Fibroblast of lung (primary cell): ENCODE results near the gene OR4D10. TPM values are rescaled to one million over a fixed set of nuclear protein-coding genes. Genes with fewer than 3 reads are reported as not detected.

Experiments
- DNase-seq, 2 donors: peaks; one replicate each; pipeline versions ENCODE4 v3.0.0 to v3.0.0-alpha.2; 2010; ENCODE audit warnings: low read depth in 2 of 2
- H2AFZ ChIP-seq: 2 replicates; pipeline ENCODE4 v1.5.1; 2012; ENCODE audit warnings: low read length, control low read depth, inconsistent platforms
- H3K27ac ChIP-seq: 2 replicates; pipeline ENCODE4 v1.5.1; 2011; ENCODE audit warnings: low read length, control low read depth; ENCODE audit not compliant: insufficient read depth
- H3K27me3 ChIP-seq: 2 replicates; pipeline ENCODE4 v1.5.1; 2011; ENCODE audit warnings: mild to moderate bottlenecking, low read length; ENCODE audit not compliant: control insufficient read depth, insufficient read depth
- H3K36me3 ChIP-seq: 2 replicates; pipeline ENCODE4 v1.5.1; 2011; ENCODE audit warnings: low read length; ENCODE audit not compliant: control insufficient read depth, insufficient read depth
- H3K4me1 ChIP-seq: 2 replicates; pipeline ENCODE4 v1.5.1; 2011; ENCODE audit warnings: low read length; ENCODE audit not compliant: control insufficient read depth, insufficient read depth; ENCODE audit errors: extremely low read depth
- H3K4me2 ChIP-seq: 2 replicates; pipeline ENCODE4 v1.5.1; 2011; ENCODE audit warnings: low read length, control low read depth; ENCODE audit not compliant: insufficient read depth; ENCODE audit errors: extremely low read depth
- H3K4me3 ChIP-seq, 4 experiments: fragments of 200-600 bp in 1 of 4; sonication (generic) in 1 of 4; replicated peaks in 1 of 4; 2 replicates each; pipeline ENCODE4 v1.5.1; 2011 to 2016; ENCODE audit warnings: low read length in 4 of 4, low read depth in 3 of 4, mild to moderate bottlenecking in 3 of 4, control low read depth in 2 of 4, inconsistent platforms in 1 of 4, mixed read lengths in 1 of 4; ENCODE audit not compliant: insufficient read depth in 1 of 4; ENCODE audit errors: control extremely low read depth in 1 of 4
- H3K79me2 ChIP-seq: 2 replicates; pipeline ENCODE4 v1.5.1; 2012; ENCODE audit warnings: mild to moderate bottlenecking, low read length, inconsistent platforms; ENCODE audit not compliant: control insufficient read depth, insufficient read depth
- H3K9ac ChIP-seq: 2 replicates; pipeline ENCODE4 v1.5.1; 2011; ENCODE audit warnings: mild to moderate bottlenecking, low read length, control low read depth; ENCODE audit not compliant: insufficient read depth
- H3K9me3 ChIP-seq: 2 replicates; pipeline ENCODE4 v1.5.1; 2012; ENCODE audit warnings: low read depth, low read length; ENCODE audit not compliant: control insufficient read depth, insufficient read depth
- H4K20me1 ChIP-seq: 2 replicates; pipeline ENCODE4 v1.5.1; 2011; ENCODE audit warnings: low read length; ENCODE audit not compliant: control insufficient read depth, insufficient read depth; ENCODE audit errors: extremely low read depth
- CTCF ChIP-seq, 2 donors: IDR thresholded peaks in 1 of 2; conservative IDR thresholded peaks in 1 of 2; 1 replicate in 1 of 2; 2 replicates in 1 of 2; pipeline ENCODE4 v1.5.1; 2011 to 2012; ENCODE audit warnings: low read length in 2 of 2, control low read depth in 1 of 2, inconsistent platforms in 1 of 2, low read depth in 1 of 2, mild to moderate bottlenecking in 1 of 2
- EZH2 ChIP-seq: IDR thresholded peaks from 2 replicates; pipeline ENCODE4 v1.5.1; 2012; ENCODE audit warnings: low read length, control low read depth, mild to moderate bottlenecking; ENCODE audit errors: missing control alignments
- polyA plus RNA-seq, 2 donors: library from polyadenylated mRNA; depleted of rRNA in 1 of 2; stranded (reverse) in 1 of 2; unstranded in 1 of 2; fragments of >200 nt; gene quantifications; 2 replicates each; pipeline ENCODE4 v1.2.1, GENCODE V29; 2011 to 2012; ENCODE audit warnings: missing spikeins in 1 of 2
- total RNA-seq: library from RNA; depleted of rRNA; stranded (reverse); fragments of >200 nt; gene quantifications from 2 replicates; pipeline ENCODE4 v1.2.1, GENCODE V29; 2014

OR4D10 gene
- total and polyA plus RNA-seq, 2 donors (not counting 1 experiment from before 2014, with no cell fraction given): not detected

GRCh38 chr11:59448484-59448883 is 24.6 kb upstream of the OR4D10 start:
- Histone ChIP-seq H3K4me3 (no peak overlapping the region), H4K20me1 (no peaks in the 10 kb centered on the region), H3K9ac (no peak overlapping the region), H3K4me2 (no peak overlapping the region), H3K9me3 (no peaks in the 10 kb centered on the region), H2AFZ (no peak overlapping the region), H3K27me3 (no peaks in the 10 kb centered on the region), H3K36me3 (no peaks in the 10 kb centered on the region), H3K27ac (no peak overlapping the region), H3K4me1 (no peaks in the 10 kb centered on the region), H3K79me2 (no peaks in the 10 kb centered on the region)
- TF ChIP-seq CTCF (conservative IDR thresholded peaks at IDR 0.05 in 1 of 2, IDR thresholded peaks at IDR 0.05 in 1 of 2; ENCODE audit: low read depth in 1 of 2, low read length in 2 of 2) (no peak), EZH2 (no peak)
- no peak for DNase-seq

- TF ChIP-seq EZH2 (no peak), CTCF (conservative IDR thresholded peaks at IDR 0.05 in 1 of 2, IDR thresholded peaks at IDR 0.05 in 1 of 2; ENCODE audit: low read depth in 1 of 2, low read length in 2 of 2) (no peak)
- Histone ChIP-seq H3K9ac (no peak within 1 kb of the TSS), H3K36me3 (no peaks in the 10 kb centered on the region), H3K4me1 (no peaks in the 10 kb centered on the region), H3K27me3 (no peaks in the 10 kb centered on the region), H3K27ac (no peak within 1 kb of the TSS), H3K79me2 (no peaks in the 10 kb centered on the region), H3K4me2 (no peak within 1 kb of the TSS), H3K9me3 (no peaks in the 10 kb centered on the region), H3K4me3 (no peak within 1 kb of the TSS), H4K20me1 (no peaks in the 10 kb centered on the region), H2AFZ (no peak within 1 kb of the TSS)
- DNase-seq: no peak
These were observed 16.5 kb upstream of the OR4D10 start, which contains the start of gene OR4D6 for GRCh38 chr11:59456661-59457060. Gene OR4D6, plus strand, starts transcription at chr11:59456961. Its CDS starts 0 bp downstream, at chr11:59456961.

GRCh38 chr11:59459916-59460315 is 13.2 kb upstream of the OR4D10 start:
- H3K4me3 ChIP-seq: no peak overlapping the region

More at GRCh38 chr11:59459916-59460315, 13.2 kb upstream of the OR4D10 start:
- Histone ChIP-seq H3K4me2 (no peak overlapping the region), H3K79me2 (no peaks in the 10 kb centered on the region), H3K9me3 (no peaks in the 10 kb centered on the region), H3K9ac (no peak overlapping the region), H3K27me3 (no peaks in the 10 kb centered on the region), H3K36me3 (no peaks in the 10 kb centered on the region), H3K4me1 (no peaks in the 10 kb centered on the region), H2AFZ (no peak overlapping the region), H3K27ac (no peak overlapping the region), H4K20me1 (no peaks in the 10 kb centered on the region)
- no peak for DNase-seq
- no peak for TF ChIP-seq CTCF (conservative IDR thresholded peaks at IDR 0.05 in 1 of 2, IDR thresholded peaks at IDR 0.05 in 1 of 2; ENCODE audit: low read depth in 1 of 2, low read length in 2 of 2)
- no peak for TF ChIP-seq EZH2
